Mucosa of descending colon (tissue), 3 donors: ENCODE measurements around the gene CD101. TPM values are rescaled to one million over a fixed set of nuclear protein-coding genes. Genes with fewer than 3 reads are reported as not detected.
"Not testable (repeated sequence)": the region's sequence is repeated elsewhere in the genome, so short reads cannot be mapped to it uniquely, and the experiment has no call there.

Experiments
- ATAC-seq: fragments of 200-7000 bp; cut with Tn5 transposase; one replicate; pipeline ENCODE4 v1.9.1; 2020; ENCODE audit warnings: mild to moderate bottlenecking, moderate library complexity
- DNase-seq, 3 donors: peaks; one replicate each; pipeline ENCODE4 v3.0.0-alpha.2; 2020
- H3K36me3 ChIP-seq: fragments of 200-600 bp; one replicate; pipeline ENCODE4 v1.8.0; 2021; ENCODE audit warnings: low read depth, mild to moderate bottlenecking
- H3K4me1 ChIP-seq: fragments of 200-600 bp; one replicate; pipeline ENCODE4 v1.8.0; 2021; ENCODE audit warnings: low read depth, mild to moderate bottlenecking
- H3K4me3 ChIP-seq: fragments of 200-600 bp; one replicate; pipeline ENCODE4 v1.8.0; 2021; ENCODE audit warnings: mild to moderate bottlenecking
- H3K9me3 ChIP-seq: fragments of 200-600 bp; one replicate; pipeline ENCODE4 v1.8.0; 2021; ENCODE audit warnings: mild to moderate bottlenecking
- intact Hi-C, 2 donors: fragments of 100-400 bp; cut with DNase I in 1 of 2; cut with micrococcal nuclease in 1 of 2; formaldehyde crosslinking; loops; one replicate each; pipeline versions ENCODE4 v1.11.0 to v1.11.1; 2022; cut with DNase I, micrococcal nuclease
- total RNA-seq, 3 donors: library from RNA; stranded (reverse); fragmentation: NEBNext Ultra II Directional in 2 of 3; extraction: Animal tissue kit (Norgen Biotek cat#: 25700) in 2 of 3; gene quantifications; one replicate each; pipeline versions ENCODE4 v1.2.1 to v1.2.4, GENCODE V29; 2021 to 2023
- TF ChIP-seq, protein P1 (sequence below): fragments of 200-600 bp; IDR thresholded peaks from one replicate; pipeline ENCODE4 v1.8.0; 2022; ENCODE audit warnings: antibody characterized with exemption, mild to moderate bottlenecking
- donor health status: DM: no; HTN: no; CAD: no; lungs with moderate emphysema.
- donor health status: DM: no; HTN: no; CAD: no.
- donor health status: DM: no; HTN: yes; CAD: no.

The CD101 gene
- total RNA-seq, 3 donors from 2014 or later: 4.6 to 6.1 (median 4.7) TPM

- DNase-seq (no peak), ATAC-seq (no peak)
- intact Hi-C loops: no loop called here
Observed at GRCh38 chr1:116971258-116971860, 30.2 kb upstream of the CD101 start.

DNA sequence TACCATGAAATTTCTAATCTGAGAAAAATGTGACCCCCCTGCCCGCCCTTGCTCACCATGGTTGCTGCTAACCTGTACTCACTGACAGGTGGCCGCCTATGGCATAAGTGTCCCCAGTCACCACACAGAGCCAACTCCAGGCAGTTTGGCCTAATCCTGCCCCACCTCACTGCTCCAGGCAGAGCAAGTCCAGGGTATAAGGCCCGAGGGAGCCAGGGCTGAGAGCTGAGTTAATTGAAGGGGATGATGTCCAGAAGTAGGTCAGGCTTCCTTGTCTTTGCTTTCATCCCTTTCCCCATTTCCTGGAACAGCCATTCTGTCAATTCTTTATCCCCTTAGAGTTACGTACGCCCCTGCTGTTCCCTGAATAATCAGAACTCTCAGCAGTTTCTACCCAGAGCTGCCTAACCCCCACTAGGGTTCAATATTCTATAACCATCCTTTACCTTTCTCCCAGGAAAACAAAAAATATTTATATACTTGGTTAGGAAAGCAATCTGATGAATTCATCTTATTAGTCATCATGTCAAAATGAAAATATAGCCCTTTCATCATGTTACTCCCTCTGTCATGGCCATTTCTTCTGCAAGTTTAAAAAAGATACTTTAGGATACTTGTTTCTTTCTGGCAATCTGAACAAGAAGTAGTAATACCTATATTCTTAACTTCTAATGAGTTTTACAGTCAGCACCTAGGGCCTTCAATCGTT, 29.4 kb upstream of the CD101 start:
- intact Hi-C loops: no loop called here
- DNase-seq (no peak), ATAC-seq (no peak)
- TF ChIP-seq, protein P1, sequence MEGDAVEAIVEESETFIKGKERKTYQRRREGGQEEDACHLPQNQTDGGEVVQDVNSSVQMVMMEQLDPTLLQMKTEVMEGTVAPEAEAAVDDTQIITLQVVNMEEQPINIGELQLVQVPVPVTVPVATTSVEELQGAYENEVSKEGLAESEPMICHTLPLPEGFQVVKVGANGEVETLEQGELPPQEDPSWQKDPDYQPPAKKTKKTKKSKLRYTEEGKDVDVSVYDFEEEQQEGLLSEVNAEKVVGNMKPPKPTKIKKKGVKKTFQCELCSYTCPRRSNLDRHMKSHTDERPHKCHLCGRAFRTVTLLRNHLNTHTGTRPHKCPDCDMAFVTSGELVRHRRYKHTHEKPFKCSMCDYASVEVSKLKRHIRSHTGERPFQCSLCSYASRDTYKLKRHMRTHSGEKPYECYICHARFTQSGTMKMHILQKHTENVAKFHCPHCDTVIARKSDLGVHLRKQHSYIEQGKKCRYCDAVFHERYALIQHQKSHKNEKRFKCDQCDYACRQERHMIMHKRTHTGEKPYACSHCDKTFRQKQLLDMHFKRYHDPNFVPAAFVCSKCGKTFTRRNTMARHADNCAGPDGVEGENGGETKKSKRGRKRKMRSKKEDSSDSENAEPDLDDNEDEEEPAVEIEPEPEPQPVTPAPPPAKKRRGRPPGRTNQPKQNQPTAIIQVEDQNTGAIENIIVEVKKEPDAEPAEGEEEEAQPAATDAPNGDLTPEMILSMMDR: no peak
- Histone ChIP-seq H3K4me1 (no peaks in the 10 kb centered on the region), H3K36me3 (no peaks in the 10 kb centered on the region), H3K4me3 (no peak overlapping the region), H3K9me3 (no peaks in the 10 kb centered on the region)

More at GRCh38 chr1:116971258-116971860, 30.2 kb upstream of the CD101 start:
- Histone ChIP-seq H3K4me1 (no peaks in the 10 kb centered on the region), H3K36me3 (no peaks in the 10 kb centered on the region), H3K4me3 (no peak overlapping the region), H3K9me3 (no peaks in the 10 kb centered on the region)
- TF ChIP-seq, protein P1: no peak

DNA sequence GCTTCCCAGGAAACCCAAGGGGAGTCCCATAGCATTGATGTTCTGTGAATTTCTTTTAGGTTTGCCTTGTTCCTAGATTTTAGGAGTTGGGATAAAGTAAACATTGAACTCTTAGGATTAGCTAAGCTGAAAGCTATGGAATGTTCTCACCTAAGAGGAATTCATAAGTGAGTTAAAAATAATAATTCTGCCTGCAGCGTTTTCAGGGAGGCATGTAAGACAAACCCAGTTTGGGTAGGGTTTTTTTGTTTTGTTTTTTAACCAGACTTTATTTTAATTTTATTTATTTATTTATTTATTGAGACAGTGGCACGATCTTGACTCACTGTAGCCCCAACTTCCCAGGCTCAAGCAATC, 28.9 kb upstream of the CD101 start:
- TF ChIP-seq, protein P1: no peak
- intact Hi-C loops: no loop called here
- no peak for ATAC-seq
- Histone ChIP-seq H3K36me3 (no peaks in the 10 kb centered on the region), H3K4me1 (no peaks in the 10 kb centered on the region), H3K4me3 (no peak overlapping the region), H3K9me3 (no peaks in the 10 kb centered on the region)
- no peak for DNase-seq

DNA sequence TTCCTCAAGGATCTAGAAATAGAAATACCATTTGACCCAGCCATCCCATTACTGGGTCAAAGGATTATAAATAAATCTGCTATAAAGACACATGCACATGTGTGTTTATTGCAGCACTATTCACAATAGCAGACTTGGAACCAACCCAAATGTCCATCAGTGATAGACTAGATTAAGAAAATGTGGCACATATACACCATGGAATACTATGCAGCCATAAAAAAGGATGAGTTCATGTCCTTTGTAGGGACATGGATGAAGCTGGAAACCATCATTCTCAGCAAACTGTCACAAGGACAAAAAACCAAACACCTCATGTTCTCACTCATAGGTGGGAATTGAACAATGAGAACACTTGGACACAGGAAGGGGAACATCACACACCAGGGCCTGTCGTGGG, 21.3 kb upstream of the CD101 start:
- DNase-seq, intact Hi-C loops, H3K36me3 ChIP-seq, H3K4me3 ChIP-seq, H3K9me3 ChIP-seq, ATAC-seq: not testable (repeated sequence)
- peaks cover 12% of the 10 kb centered on the region for H3K4me1 ChIP-seq

DNA sequence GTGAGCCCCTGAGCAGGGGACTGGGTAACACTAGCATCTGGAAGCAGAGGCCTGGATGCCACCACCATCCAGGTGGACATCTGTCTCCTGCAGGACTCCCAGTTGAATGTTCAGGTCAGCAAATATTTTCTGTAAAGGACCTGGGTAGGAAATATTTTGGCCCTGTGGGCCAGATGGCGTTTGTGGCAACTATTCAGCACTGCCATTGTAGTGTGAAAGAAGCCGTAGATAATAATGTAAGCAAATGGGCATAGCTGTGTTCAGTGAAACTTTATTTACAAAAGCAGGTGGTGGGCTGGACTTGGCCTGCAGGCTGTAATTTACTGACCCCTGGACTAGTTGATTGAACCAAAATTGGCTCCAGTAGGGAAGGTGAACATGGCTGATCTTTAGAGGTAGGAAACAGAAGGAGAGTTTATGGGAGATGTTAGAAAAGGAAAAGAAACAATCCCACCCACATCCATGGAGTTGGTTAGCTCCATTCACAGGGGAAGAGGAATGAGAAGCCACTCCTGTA, 20.0 kb upstream of the CD101 start:
- DNase-seq (no peak), ATAC-seq (no peak)
- H3K36me3 ChIP-seq: no peaks in the 10 kb centered on the region
- intact Hi-C loops: no loop called here
- TF ChIP-seq, protein P1: no peak
- no peak overlapping the region for H3K4me3 ChIP-seq
- H3K4me1 ChIP-seq: peaks cover 12% of the 10 kb centered on the region
- no peaks in the 10 kb centered on the region for H3K9me3 ChIP-seq

- intact Hi-C loops: no loop called here
- Histone ChIP-seq H3K9me3 (no peaks in the 10 kb centered on the region), H3K36me3 (no peaks in the 10 kb centered on the region), H3K4me3 (no peak overlapping the region), H3K4me1 (peaks cover 12% of the 10 kb centered on the region)
- peak in 2 of 3 donors; percentile 62 to 72 for DNase-seq
- ATAC-seq: peak; percentile 93
- TF ChIP-seq, protein P1: no peak
Observed at GRCh38 chr1:116982319-116983004, 19.1 kb upstream of the CD101 start.
